HepG2 (cell line): Measurements from ENCODE around the gene USP7. TPM values are rescaled to one million over a fixed set of nuclear protein-coding genes. Genes with fewer than 3 reads are reported as not detected.

Experiments
- ARID2 ChIP-seq: sonication (generic); formaldehyde crosslinking; IDR thresholded peaks from 2 replicates; pipeline ENCODE4 v1.8.1; 2022; ENCODE audit warnings: mild to moderate bottlenecking, missing genetic modification reagents, borderline replicate concordance
- HNF1A ChIP-seq, 2 experiments: sonication (generic) in 1 of 2; formaldehyde crosslinking in 1 of 2; IDR thresholded peaks; 2 replicates each; pipeline versions ENCODE4 v1.4.0 to v1.6.1; 2016 to 2020; ENCODE audit warnings: borderline replicate concordance in 1 of 2, low read depth in 1 of 2, mild to moderate bottlenecking in 1 of 2, missing genetic modification reagents in 1 of 2
- JARID2 ChIP-seq: sonication (generic); formaldehyde crosslinking; IDR thresholded peaks from 2 replicates; pipeline ENCODE4 v1.8.1; 2023; ENCODE audit warnings: missing genetic modification reagents, inconsistent platforms; ENCODE audit not compliant: insufficient replicate concordance
- KAT7 ChIP-seq: IDR thresholded peaks from 2 replicates; pipeline ENCODE4 v1.6.1; 2018; ENCODE audit warnings: borderline replicate concordance, missing compliant biosample characterization
- SP1 ChIP-seq, 2 experiments: fragments of 450-650 bp in 1 of 2; sonication (generic) in 1 of 2; formaldehyde crosslinking in 1 of 2; IDR thresholded peaks; 2 replicates each; pipeline versions ENCODE4 v1.4.0 to v1.6.1; 2016 to 2020; ENCODE audit warnings: missing genetic modification reagents in 1 of 2
- TFAP4 ChIP-seq: sonication (generic); IDR thresholded peaks from 2 replicates; pipeline ENCODE4 v1.6.1; 2016; ENCODE audit warnings: low read depth, borderline replicate concordance
- TRIM22 ChIP-seq: fragments of 450-650 bp; IDR thresholded peaks from 2 replicates; pipeline ENCODE4 v1.6.1; 2017
- ZNF224 ChIP-seq: sonication (generic); formaldehyde crosslinking; IDR thresholded peaks from 2 replicates; pipeline ENCODE4 v1.5.0; 2020; ENCODE audit warnings: mild to moderate bottlenecking, missing genetic modification reagents
- ZNF235 ChIP-seq: sonication (generic); formaldehyde crosslinking; IDR thresholded peaks from 2 replicates; pipeline ENCODE4 v1.8.1; 2023; ENCODE audit warnings: mild to moderate bottlenecking, missing genetic modification reagents, borderline replicate concordance
- ZNF782 ChIP-seq: sonication (generic); formaldehyde crosslinking; IDR thresholded peaks from 2 replicates; pipeline ENCODE4 v1.4.0; 2020; ENCODE audit warnings: missing genetic modification reagents, mild to moderate bottlenecking, borderline replicate concordance
- ZXDC ChIP-seq: sonication (generic); formaldehyde crosslinking; IDR thresholded peaks from 2 replicates; pipeline ENCODE4 v1.5.0; 2020; ENCODE audit warnings: mild to moderate bottlenecking, missing genetic modification reagents
- polyA plus RNA-seq, 8 experiments: library from polyadenylated mRNA; depleted of rRNA in 3 of 8; stranded (reverse) in 7 of 8; unstranded in 1 of 8; fragments of >200 nt; fragmentation: Illumina TruSeq in 4 of 8; extraction: Trizol in 4 of 8; gene quantifications; 2 replicates each; pipeline versions ENCODE4 v1.2.1 to v1.2.3, GENCODE V29; 2011 to 2016; ENCODE audit warnings: low read depth in 4 of 8, missing spikeins in 1 of 8, mixed read lengths in 1 of 8; ENCODE audit not compliant: insufficient read depth in 1 of 8
- total RNA-seq, 5 experiments: library from RNA; depleted of rRNA; stranded (reverse); fragments of >200 nt; fragmentation: Illumina TruSeq; extraction: Trizol; gene quantifications; 2 replicates each; pipeline ENCODE4 v1.2.3, GENCODE V29; 2016; ENCODE audit warnings: low read depth in 1 of 5

The USP7 gene
- total and polyA plus RNA-seq, 2 of the 13 experiments (the other 11 are each of a cell fraction or from before 2014, with no cell fraction given) = 52.5 to 173 TPM

GRCh38 chr16:8867216-8867931 lies 96.3 kb downstream of the USP7 start (continued):
- no peak for TF ChIP-seq HNF1A (IDR thresholded peaks at IDR 0.05; ENCODE audit: low read depth)
- TF ChIP-seq HNF1A (CRISPR knock-in tag; IDR thresholded peaks at IDR 0.05; ENCODE audit: borderline replicate concordance) = 0 out of 2 replicates have a peak, but pooled peaks have one; percentile 46
- no peak for TF ChIP-seq SP1 (IDR thresholded peaks at IDR 0.05)
- no peak for TF ChIP-seq SP1 (CRISPR knock-in tag; IDR thresholded peaks at IDR 0.05)
- TF ChIP-seq ARID2 (CRISPR knock-in tag) = no peak
- TF ChIP-seq ZNF224 (CRISPR knock-in tag) = no peak
- TF ChIP-seq JARID2 (CRISPR knock-in tag) = no peak
- TF ChIP-seq ZXDC = peak; percentile 34; the same call in 1 of the 2 replicates
- TF ChIP-seq KAT7 = no peak
- no peak; the same call in 1 of the 2 replicates for TF ChIP-seq TFAP4
- TF ChIP-seq TRIM22 = no peak
- no peak for TF ChIP-seq ZNF235 (CRISPR knock-in tag)
- peak; percentile 14; the same call in 1 of the 2 replicates for TF ChIP-seq ZNF782 (CRISPR knock-in tag)
